Keratinocyte (primary cell): ENCODE measurements around the gene SAMD4A.

Experiments
- CTCF ChIP-seq, 3 experiments: IDR thresholded peaks in 1 of 3; conservative IDR thresholded peaks in 1 of 3; optimal IDR thresholded peaks in 1 of 3; 2 replicates in 2 of 3; 3 replicates in 1 of 3; pipeline versions ENCODE3 to v1.5.1; 2011; ENCODE audit warnings: low read length in 3 of 3, mild to moderate bottlenecking in 3 of 3, moderate library complexity in 2 of 3, control low read depth in 1 of 3, inconsistent platforms in 1 of 3; ENCODE audit not compliant: insufficient read depth in 2 of 3; ENCODE audit errors: extremely low read depth in 1 of 3
- EZH2 ChIP-seq: IDR thresholded peaks from one replicate; pipeline ENCODE4 v1.6.1; 2012; ENCODE audit warnings: inconsistent platforms, mild to moderate bottlenecking, low read length, moderate library complexity

GRCh38 chr14:54629183-54629582 is 62.3 kb downstream of the SAMD4A start:
- TF ChIP-seq EZH2 (no peak), CTCF (optimal IDR thresholded peaks at IDR 0.05 in 1 of 3, IDR thresholded peaks at IDR 0.05 in 1 of 3, conservative IDR thresholded peaks at IDR 0.05 in 1 of 3; ENCODE audit: extremely low read depth in 1 of 3, insufficient read depth in 2 of 3, low read length in 3 of 3) (no peak)
